Pulmonary artery endothelial cell (primary cell): ENCODE measurements around the gene HOXB4. TPM values are rescaled to one million over a fixed set of nuclear protein-coding genes. Genes with fewer than 3 reads are reported as not detected.

ENCODE experiments used
- DNase-seq: peaks from one replicate; pipeline ENCODE4 v3.0.0-alpha.2; 2011; ENCODE audit warnings: low read depth, low spot score
- total RNA-seq: library from RNA; depleted of rRNA; stranded (reverse); fragments of >200 nt; gene quantifications from 2 replicates; pipeline ENCODE4 v1.2.3, GENCODE V29; 2014

HOXB4 gene
- total RNA-seq, 1 donor from 2014 or later = 3.0 TPM

- DNase-seq = no peak
Measured at GRCh38 chr17:48589831-48590606, 11.9 kb upstream of the HOXB4 start, which contains the start of gene HOXB3. TSS of gene HOXB3 (minus strand) at chr17:48590241. CDS start at chr17:48552474, 37,767 bp downstream.

- no peak for DNase-seq
Measured at GRCh38 chr17:48589060-48589830, 11.1 kb upstream of the HOXB4 start.

GRCh38 chr17:48588528-48588927, 10.4 kb upstream of the HOXB4 start:
- DNase-seq = no peak

- no peak for DNase-seq
Measured at GRCh38 chr17:48588074-48588415, 9.9 kb upstream of the HOXB4 start.

GRCh38 chr17:48587276-48588073, 9.3 kb upstream of the HOXB4 start:
- no peak for DNase-seq

- DNase-seq = no peak
Measured at GRCh38 chr17:48586355-48587258, 8.5 kb upstream of the HOXB4 start.

- no peak for DNase-seq
Measured at GRCh38 chr17:48584223-48584741, 6.1 kb upstream of the HOXB4 start.

- DNase-seq = no peak
Measured at GRCh38 chr17:48583708-48584222, 5.6 kb upstream of the HOXB4 start.

GRCh38 chr17:48582750-48583069, 4.6 kb upstream of the HOXB4 start:
- DNase-seq = no peak

GRCh38 chr17:48579760-48580554, 1.8 kb upstream of the HOXB4 start:
- no peak for DNase-seq

GRCh38 chr17:48579471-48579759, 1.3 kb upstream of the HOXB4 start:
- no peak for DNase-seq

- no peak for DNase-seq
Measured at GRCh38 chr17:48578616-48579470, 693 bp upstream of the HOXB4 start.

- DNase-seq = no peak
Measured at GRCh38 chr17:48577330-48577945, 712 bp downstream of the HOXB4 start.

GRCh38 chr17:48576479-48577309, 1.5 kb downstream of the HOXB4 start:
- DNase-seq = no peak

- no peak for DNase-seq
Measured at GRCh38 chr17:48575673-48576478, 2.3 kb downstream of the HOXB4 start.

GRCh38 chr17:48575066-48575582, 3.0 kb downstream of the HOXB4 start:
- DNase-seq = no peak
